Breast epithelium (tissue), 3 donors: ENCODE data around the gene PTOV1.
A peak's percentile ranks its signal among the peaks of the same experiment; 100 is the strongest.

ENCODE experiments used
- POLR2A ChIP-seq: fragments of 450-650 bp; IDR thresholded peaks from one replicate; pipeline ENCODE4 v1.6.1; 2016; ENCODE audit warnings: antibody characterized with exemption, mild to moderate bottlenecking, moderate library complexity
- TF ChIP-seq, protein P1 (sequence below), 3 donors: fragments of 450-650 bp; IDR thresholded peaks; one replicate each; pipeline ENCODE4 v1.5.1; 2016 to 2017; ENCODE audit warnings: antibody characterized with exemption in 3 of 3, mild to moderate bottlenecking in 3 of 3, moderate library complexity in 3 of 3

DNA sequence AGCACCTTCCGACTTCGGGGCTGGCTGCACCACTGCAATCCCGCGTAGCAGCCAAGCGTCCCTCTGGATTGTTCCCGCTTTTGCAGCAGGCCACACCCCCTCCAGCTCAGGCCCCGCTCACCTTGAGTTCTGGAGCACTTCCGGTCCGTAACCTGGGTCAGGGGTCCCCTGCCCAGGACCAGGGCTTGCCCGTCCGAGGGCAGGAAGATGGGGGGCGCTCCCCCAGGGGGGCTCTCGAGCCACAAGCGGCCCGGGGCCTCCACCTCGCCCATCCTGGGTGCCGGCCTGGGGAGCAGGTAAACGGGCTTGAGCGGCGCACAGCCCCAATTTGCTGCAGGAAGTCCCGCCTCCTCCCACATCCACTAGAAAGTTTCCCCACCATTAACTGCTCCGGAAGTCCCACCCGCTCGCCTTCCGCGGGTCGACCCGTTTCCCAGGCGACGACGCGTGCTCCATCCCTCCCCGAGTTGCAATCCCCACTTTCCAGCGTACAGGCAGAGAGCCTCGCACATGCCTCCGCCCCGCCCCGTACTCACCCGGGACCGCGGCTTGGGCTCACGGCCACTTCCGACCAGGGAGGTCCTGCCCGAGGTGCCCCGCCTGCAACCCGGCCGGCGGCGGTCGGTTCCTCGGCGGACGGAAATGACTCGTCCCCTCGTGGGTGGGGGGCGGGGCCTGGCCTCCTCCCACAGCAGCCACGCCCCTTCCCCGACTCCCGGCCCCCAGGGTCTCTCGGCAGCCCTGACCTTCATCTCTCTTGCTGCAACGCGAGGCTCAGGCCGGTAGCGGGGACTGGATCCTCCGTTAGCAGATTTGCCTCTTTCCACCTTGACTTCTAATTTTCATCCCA is 16.2 kb downstream of the PTOV1 start, which contains the start of gene PNKP:
- peak; percentile 49 for TF ChIP-seq POLR2A
- TF ChIP-seq, protein P1, sequence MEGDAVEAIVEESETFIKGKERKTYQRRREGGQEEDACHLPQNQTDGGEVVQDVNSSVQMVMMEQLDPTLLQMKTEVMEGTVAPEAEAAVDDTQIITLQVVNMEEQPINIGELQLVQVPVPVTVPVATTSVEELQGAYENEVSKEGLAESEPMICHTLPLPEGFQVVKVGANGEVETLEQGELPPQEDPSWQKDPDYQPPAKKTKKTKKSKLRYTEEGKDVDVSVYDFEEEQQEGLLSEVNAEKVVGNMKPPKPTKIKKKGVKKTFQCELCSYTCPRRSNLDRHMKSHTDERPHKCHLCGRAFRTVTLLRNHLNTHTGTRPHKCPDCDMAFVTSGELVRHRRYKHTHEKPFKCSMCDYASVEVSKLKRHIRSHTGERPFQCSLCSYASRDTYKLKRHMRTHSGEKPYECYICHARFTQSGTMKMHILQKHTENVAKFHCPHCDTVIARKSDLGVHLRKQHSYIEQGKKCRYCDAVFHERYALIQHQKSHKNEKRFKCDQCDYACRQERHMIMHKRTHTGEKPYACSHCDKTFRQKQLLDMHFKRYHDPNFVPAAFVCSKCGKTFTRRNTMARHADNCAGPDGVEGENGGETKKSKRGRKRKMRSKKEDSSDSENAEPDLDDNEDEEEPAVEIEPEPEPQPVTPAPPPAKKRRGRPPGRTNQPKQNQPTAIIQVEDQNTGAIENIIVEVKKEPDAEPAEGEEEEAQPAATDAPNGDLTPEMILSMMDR (IDR thresholded peaks at IDR 0.05) = peak in 1 of 3 donors; percentile 12
